Neural crest cell (in vitro differentiated cells): ENCODE data around the gene C9orf50. TPM values are rescaled to one million over a fixed set of nuclear protein-coding genes. Genes with fewer than 3 reads are reported as not detected.
"Not testable (repeated sequence)": the region's sequence is repeated elsewhere in the genome, so short reads cannot be mapped to it uniquely, and the experiment has no call there.

ENCODE experiments used
- DNase-seq: peaks from one replicate; pipeline ENCODE4 v3.0.0; 2021; ENCODE audit warnings: low read depth, mixed read lengths, low spot score
- H3K27ac Mint-ChIP-seq: one replicate; pipeline ENCODE4 v1.8.0; 2021; ENCODE audit warnings: mild to moderate bottlenecking, mixed read lengths; ENCODE audit not compliant: unreplicated experiment
- H3K27me3 Mint-ChIP-seq: 2 replicates; pipeline ENCODE4 v1.8.0; 2021; ENCODE audit warnings: low read depth, mild to moderate bottlenecking, mixed read lengths
- H3K36me3 Mint-ChIP-seq: 2 replicates; pipeline ENCODE4 v1.8.0; 2021; ENCODE audit warnings: low read depth, mild to moderate bottlenecking, mixed read lengths
- H3K4me1 Mint-ChIP-seq: 2 replicates; pipeline ENCODE4 v1.8.0; 2021; ENCODE audit warnings: mixed read lengths
- H3K4me3 Mint-ChIP-seq: one replicate; pipeline ENCODE4 v1.8.0; 2021; ENCODE audit warnings: mild to moderate bottlenecking, mixed read lengths
- H3K9me3 Mint-ChIP-seq: 2 replicates; pipeline ENCODE4 v1.8.0; 2021; ENCODE audit warnings: mixed read lengths
- CTCF ChIP-seq: fragments of 200-600 bp; sonication (generic); conservative IDR thresholded peaks from 2 replicates; pipeline ENCODE4 v1.5.0; 2021; ENCODE audit warnings: antibody characterized with exemption, mild to moderate bottlenecking
- total RNA-seq: library from RNA; stranded (reverse); gene quantifications from 2 replicates; pipeline ENCODE4 v1.2.1, GENCODE V29; 2021

Gene C9orf50
- total RNA-seq, 1 donor from 2014 or later, result 0.26 TPM

GRCh38 chr9:129666575-129666974 lies 45.7 kb upstream of the C9orf50 start:
- no peak for DNase-seq

DNA sequence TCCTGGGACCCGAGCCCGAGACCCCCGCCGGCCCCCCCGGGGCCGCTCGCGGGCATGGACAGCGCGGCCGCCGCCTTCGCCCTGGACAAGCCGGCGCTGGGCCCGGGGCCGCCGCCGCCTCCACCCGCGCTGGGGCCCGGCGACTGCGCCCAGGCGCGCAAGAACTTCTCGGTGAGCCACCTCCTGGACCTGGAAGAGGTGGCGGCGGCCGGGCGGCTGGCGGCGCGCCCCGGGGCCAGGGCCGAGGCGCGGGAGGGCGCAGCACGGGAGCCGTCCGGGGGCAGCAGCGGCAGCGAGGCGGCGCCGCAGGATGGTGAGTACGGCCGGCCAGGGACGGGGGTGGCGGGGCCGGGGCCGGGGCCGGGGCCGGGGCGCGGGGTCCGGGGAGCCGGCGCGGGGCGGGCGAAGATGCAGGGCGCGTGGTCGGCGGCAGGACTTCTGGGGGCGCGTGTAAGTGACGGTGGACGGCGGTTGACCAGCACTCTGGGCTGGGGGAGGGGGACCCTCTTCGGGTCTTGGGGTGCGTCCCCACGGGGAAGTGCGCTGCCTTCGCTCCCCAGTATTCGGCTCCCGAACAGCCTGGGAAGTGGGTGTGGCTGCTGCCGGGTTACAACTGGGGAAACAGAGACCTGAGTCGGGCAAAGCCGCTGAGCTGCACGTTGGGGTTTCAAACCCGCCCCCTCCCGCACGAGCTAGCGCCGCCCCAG lies 45.1 kb upstream of the C9orf50 start:
- Mint-ChIP-seq H3K4me3 (no peak overlapping the region), H3K27ac (no peak overlapping the region), H3K36me3 (no peaks in the 10 kb centered on the region), H3K9me3 (no peaks in the 10 kb centered on the region), H3K4me1 (peaks cover 11% of the 10 kb centered on the region), H3K27me3 (peaks cover 53% of the 10 kb centered on the region)
- no peak for TF ChIP-seq CTCF
- DNase-seq, result no peak

More at GRCh38 chr9:129666575-129666974, 45.7 kb upstream of the C9orf50 start:
- Mint-ChIP-seq H3K27ac (no peak overlapping the region), H3K9me3 (no peaks in the 10 kb centered on the region), H3K4me3 (no peak overlapping the region), H3K4me1 (peaks cover 13% of the 10 kb centered on the region), H3K27me3 (peaks cover 47% of the 10 kb centered on the region), H3K36me3 (no peaks in the 10 kb centered on the region)
- TF ChIP-seq CTCF, result no peak

DNA sequence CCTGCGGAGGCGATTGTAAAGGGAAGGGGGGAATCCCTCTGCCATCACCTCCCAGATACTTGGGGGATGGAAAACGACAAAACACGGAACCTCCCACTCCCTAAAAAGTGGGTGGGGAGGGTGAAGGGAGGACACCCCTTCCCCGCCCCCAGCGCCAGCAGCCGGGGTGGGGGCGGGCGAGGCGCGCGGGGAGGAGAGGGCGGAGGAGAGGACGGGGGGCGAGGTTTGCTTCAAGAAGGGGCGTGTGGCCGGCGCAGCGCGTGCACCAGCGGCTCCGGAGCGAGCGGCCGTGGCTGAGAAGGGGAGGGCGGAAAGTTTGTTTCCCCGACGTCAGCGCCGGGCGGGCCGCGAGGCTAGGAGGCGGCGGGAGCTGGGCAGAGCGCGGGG lies 44.5 kb upstream of the C9orf50 start, which contains the start of gene PRRX2:
TSS of gene PRRX2 (plus strand) at position 259 of the 387 bp plus-strand sequence. CDS start 221 bp downstream, outside the sequence.
- Mint-ChIP-seq H3K36me3 (no peaks in the 10 kb centered on the region), H3K27me3 (peaks cover 57% of the 10 kb centered on the region), H3K4me3 (peak within 1 kb of the TSS; percentile 57), H3K9me3 (no peaks in the 10 kb centered on the region), H3K27ac (no peak within 1 kb of the TSS), H3K4me1 (peaks cover 8% of the 10 kb centered on the region)
- TF ChIP-seq CTCF, result no peak
- peak; percentile 33 for DNase-seq

GRCh38 chr9:129664746-129665388 lies 44.0 kb upstream of the C9orf50 start:
- no peaks in the 10 kb centered on the region for H3K36me3 Mint-ChIP-seq
- no peak for DNase-seq
- no peak overlapping the region for H3K27ac Mint-ChIP-seq
- TF ChIP-seq CTCF, result no peak
- peak overlapping the region; percentile 57 for H3K4me3 Mint-ChIP-seq
- H3K9me3 Mint-ChIP-seq, result no peaks in the 10 kb centered on the region
- H3K27me3 Mint-ChIP-seq, result peaks cover 55% of the 10 kb centered on the region
- H3K4me1 Mint-ChIP-seq, result peaks cover 6% of the 10 kb centered on the region

DNA sequence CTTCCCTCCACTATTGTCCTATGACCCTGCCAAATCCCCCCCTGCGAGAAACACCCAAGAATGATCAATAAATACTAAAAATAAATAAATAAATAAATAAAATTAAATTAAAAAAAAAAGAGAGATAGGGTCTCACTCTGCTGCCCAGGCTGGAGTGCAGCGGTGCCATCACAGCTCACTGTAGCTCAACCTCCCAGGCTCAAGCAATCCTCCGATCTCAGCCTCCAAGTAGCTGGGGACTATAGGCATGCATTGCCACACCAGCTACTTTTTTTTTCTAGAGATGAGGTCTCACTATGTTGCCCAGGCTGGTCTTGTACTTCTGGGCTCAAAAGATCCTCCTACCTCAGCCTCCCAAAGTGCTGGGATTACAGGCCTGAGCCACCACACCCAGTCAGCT lies 41.3 kb upstream of the C9orf50 start:
- H3K36me3 Mint-ChIP-seq, H3K9me3 Mint-ChIP-seq, DNase-seq, H3K4me3 Mint-ChIP-seq, H3K27ac Mint-ChIP-seq, H3K4me1 Mint-ChIP-seq: not testable (repeated sequence)
- H3K27me3 Mint-ChIP-seq, result peaks cover 44% of the 10 kb centered on the region

DNA sequence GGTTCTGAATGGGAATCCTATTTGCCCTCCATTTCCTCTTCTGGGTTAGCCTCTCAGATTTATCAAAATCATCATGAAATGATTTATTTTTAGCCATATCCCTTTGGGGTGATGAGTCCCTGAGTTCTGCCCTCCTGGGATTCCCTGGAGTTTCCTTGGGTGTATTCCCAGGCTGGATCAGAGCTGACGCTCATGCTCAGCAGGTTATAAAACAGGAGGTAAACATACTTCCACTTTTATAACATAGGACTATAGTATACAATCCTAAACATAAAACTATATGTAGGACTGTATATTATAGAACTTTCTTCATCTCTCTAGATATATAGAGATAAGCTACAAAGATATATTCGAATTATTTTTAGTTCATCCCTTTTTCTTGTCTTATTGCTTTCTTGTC lies 40.1 kb upstream of the C9orf50 start:
- Mint-ChIP-seq H3K27ac (no peak overlapping the region), H3K9me3 (no peaks in the 10 kb centered on the region), H3K27me3 (peaks cover 35% of the 10 kb centered on the region), H3K4me3 (no peak overlapping the region), H3K36me3 (no peaks in the 10 kb centered on the region), H3K4me1 (peaks cover 4% of the 10 kb centered on the region)
- no peak for DNase-seq
- no peak for TF ChIP-seq CTCF
